Measurements from ENCODE around the gene OR10A4.

DNA sequence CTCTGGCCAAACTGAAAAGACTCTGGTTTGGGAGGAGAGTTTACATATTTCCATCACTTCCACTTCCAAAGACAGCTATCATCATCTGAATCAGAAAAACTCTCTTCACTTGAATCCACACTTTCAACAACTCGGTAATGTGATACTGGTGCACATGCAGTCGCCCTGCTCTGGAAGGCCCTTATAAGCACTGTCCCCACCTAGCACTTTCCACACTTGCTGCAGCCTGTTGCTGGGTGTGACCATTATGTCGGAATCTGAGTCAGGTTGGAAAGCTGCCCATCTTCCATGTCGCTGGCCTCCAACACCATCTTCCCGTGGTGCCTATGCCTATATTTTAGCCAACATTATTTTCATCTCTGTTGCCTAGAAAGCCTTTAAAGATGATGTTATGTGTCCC, 32.1 kb upstream of the OR10A4 start:
- TF ChIP-seq, protein P1, sequence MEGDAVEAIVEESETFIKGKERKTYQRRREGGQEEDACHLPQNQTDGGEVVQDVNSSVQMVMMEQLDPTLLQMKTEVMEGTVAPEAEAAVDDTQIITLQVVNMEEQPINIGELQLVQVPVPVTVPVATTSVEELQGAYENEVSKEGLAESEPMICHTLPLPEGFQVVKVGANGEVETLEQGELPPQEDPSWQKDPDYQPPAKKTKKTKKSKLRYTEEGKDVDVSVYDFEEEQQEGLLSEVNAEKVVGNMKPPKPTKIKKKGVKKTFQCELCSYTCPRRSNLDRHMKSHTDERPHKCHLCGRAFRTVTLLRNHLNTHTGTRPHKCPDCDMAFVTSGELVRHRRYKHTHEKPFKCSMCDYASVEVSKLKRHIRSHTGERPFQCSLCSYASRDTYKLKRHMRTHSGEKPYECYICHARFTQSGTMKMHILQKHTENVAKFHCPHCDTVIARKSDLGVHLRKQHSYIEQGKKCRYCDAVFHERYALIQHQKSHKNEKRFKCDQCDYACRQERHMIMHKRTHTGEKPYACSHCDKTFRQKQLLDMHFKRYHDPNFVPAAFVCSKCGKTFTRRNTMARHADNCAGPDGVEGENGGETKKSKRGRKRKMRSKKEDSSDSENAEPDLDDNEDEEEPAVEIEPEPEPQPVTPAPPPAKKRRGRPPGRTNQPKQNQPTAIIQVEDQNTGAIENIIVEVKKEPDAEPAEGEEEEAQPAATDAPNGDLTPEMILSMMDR (IDR thresholded peaks at IDR 0.05): no peak
- TF ChIP-seq POLR2A (IDR thresholded peaks at IDR 0.05): no peak
